HEK293 (cell line): ENCODE results near the gene KDSR.
A peak's percentile ranks its signal among the peaks of the same experiment; 100 is the strongest.

ENCODE experiments used
- CTCF ChIA-PET: fragments of 350-600 bp; formaldehyde crosslinking; extraction: SDS; loops from one replicate; lab custom pipeline; 2021; ENCODE audit warnings: antibody characterized with exemption; lab: Yijun Ruan, JAX
- POLR2A ChIA-PET: fragments of 300-600 bp; formaldehyde crosslinking; extraction: SDS; loops from one replicate; lab custom pipeline; 2020; ENCODE audit warnings: antibody characterized with exemption, inconsistent platforms; lab: Yijun Ruan, JAX
- H3K27ac ChIP-seq: fragments of 200-500 bp; sonication (Bioruptor generic); 2 replicates; pipeline ENCODE4 v1.5.1; 2014; ENCODE audit warnings: low read depth, low read length, control low read depth, inconsistent platforms; ENCODE audit errors: extremely low read depth
- H3K36me3 ChIP-seq, 2 experiments: fragments of 200-500 bp in 1 of 2; sonication (Bioruptor generic) in 1 of 2; 1 replicate in 1 of 2; 2 replicates in 1 of 2; pipeline ENCODE4 v1.5.1; 2014 to 2017; ENCODE audit warnings: inconsistent platforms in 2 of 2, low read length in 2 of 2; ENCODE audit not compliant: control insufficient read depth in 2 of 2, insufficient read depth in 1 of 2
- H3K4me1 ChIP-seq: fragments of 200-500 bp; sonication (Bioruptor generic); 2 replicates; pipeline ENCODE4 v1.5.1; 2014; ENCODE audit warnings: mild to moderate bottlenecking, low read length, inconsistent platforms; ENCODE audit not compliant: control insufficient read depth, insufficient read depth
- H3K4me3 ChIP-seq: 2 replicates; pipeline ENCODE4 v1.5.1; 2011; ENCODE audit warnings: low read depth, mild to moderate bottlenecking, control low read depth, low read length, moderate library complexity
- H3K9me3 ChIP-seq: fragments of 200-500 bp; sonication (Bioruptor generic); 2 replicates; pipeline ENCODE4 v1.5.1; 2014; ENCODE audit warnings: low read depth, low read length, inconsistent platforms; ENCODE audit not compliant: control insufficient read depth, insufficient read depth
- ELK4 ChIP-seq: IDR thresholded peaks from 2 replicates; pipeline ENCODE4 v1.6.1; 2011; ENCODE audit warnings: mild to moderate bottlenecking, low read depth, low read length, borderline replicate concordance
- IKZF3 ChIP-seq: fragments of 450-650 bp; IDR thresholded peaks from 2 replicates; pipeline ENCODE4 v1.5.0; 2018; ENCODE audit warnings: missing biosample characterization, mild to moderate bottlenecking, missing genetic modification characterization, moderate library complexity
- PBX3 ChIP-seq: sonication (generic); formaldehyde crosslinking; IDR thresholded peaks from 2 replicates; pipeline ENCODE4 v1.8.1; 2022; ENCODE audit warnings: mild to moderate bottlenecking, moderate library complexity, missing genetic modification reagents
- PRDM1 ChIP-seq: fragments of 450-650 bp; formaldehyde crosslinking; IDR thresholded peaks from 2 replicates; pipeline ENCODE4; 2016; ENCODE audit warnings: missing biosample characterization, missing genetic modification characterization
- REPIN1 ChIP-seq: fragments of 450-650 bp; formaldehyde crosslinking; IDR thresholded peaks from 2 replicates; pipeline ENCODE4 v1.5.1; 2017; ENCODE audit warnings: missing biosample characterization, missing genetic modification characterization, low read depth
- TCF7L2 ChIP-seq: IDR thresholded peaks from 2 replicates; pipeline ENCODE4 v1.6.1; 2011; ENCODE audit warnings: low read depth, mild to moderate bottlenecking, inconsistent platforms, low read length, moderate library complexity, borderline replicate concordance
- ZBTB21 ChIP-seq: fragments of 450-650 bp; formaldehyde crosslinking; IDR thresholded peaks from 2 replicates; pipeline ENCODE4 v1.5.1; 2017; ENCODE audit warnings: missing biosample characterization, missing genetic modification characterization
- ZBTB6 ChIP-seq: fragments of 450-650 bp; formaldehyde crosslinking; IDR thresholded peaks from 2 replicates; pipeline ENCODE4 v1.5.1; 2017; ENCODE audit warnings: missing biosample characterization, missing genetic modification characterization
- ZEB2 ChIP-seq: fragments of 450-650 bp; formaldehyde crosslinking; IDR thresholded peaks from 2 replicates; pipeline ENCODE4 v1.5.1; 2016; ENCODE audit warnings: missing biosample characterization, missing genetic modification characterization
- ZFP69B ChIP-seq: fragments of 450-650 bp; formaldehyde crosslinking; IDR thresholded peaks from 2 replicates; pipeline ENCODE4 v1.5.1; 2016; ENCODE audit warnings: missing biosample characterization, missing genetic modification characterization
- ZNF146 ChIP-seq: fragments of 450-650 bp; formaldehyde crosslinking; IDR thresholded peaks from 2 replicates; pipeline ENCODE4 v1.5.1; 2016; ENCODE audit warnings: missing biosample characterization, missing genetic modification characterization
- ZNF169 ChIP-seq: fragments of 450-650 bp; formaldehyde crosslinking; IDR thresholded peaks from 2 replicates; pipeline ENCODE4 v1.5.1; 2016; ENCODE audit warnings: missing biosample characterization, missing genetic modification characterization
- ZNF2 ChIP-seq: fragments of 450-650 bp; formaldehyde crosslinking; IDR thresholded peaks from 2 replicates; pipeline ENCODE4 v1.5.1; 2016; ENCODE audit warnings: missing biosample characterization, missing genetic modification characterization
- ZNF239 ChIP-seq: fragments of 450-650 bp; formaldehyde crosslinking; IDR thresholded peaks from 2 replicates; pipeline ENCODE4 v1.5.1; 2016; ENCODE audit warnings: missing biosample characterization, missing genetic modification characterization
- ZNF302 ChIP-seq: fragments of 450-650 bp; formaldehyde crosslinking; IDR thresholded peaks from 2 replicates; pipeline ENCODE4 v1.5.1; 2016; ENCODE audit warnings: missing biosample characterization, missing genetic modification characterization, low read depth
- ZNF366 ChIP-seq: fragments of 450-650 bp; formaldehyde crosslinking; conservative IDR thresholded peaks from 2 replicates; pipeline ENCODE4 v1.5.1; 2016; ENCODE audit warnings: missing biosample characterization, missing genetic modification characterization
- ZNF426 ChIP-seq: fragments of 450-650 bp; formaldehyde crosslinking; IDR thresholded peaks from 2 replicates; pipeline ENCODE4 v1.5.1; 2017; ENCODE audit warnings: missing biosample characterization, missing genetic modification characterization, mild to moderate bottlenecking, inconsistent platforms, moderate library complexity
- ZNF544 ChIP-seq: fragments of 450-650 bp; formaldehyde crosslinking; IDR thresholded peaks from 2 replicates; pipeline ENCODE4 v1.5.0; 2017; ENCODE audit warnings: missing biosample characterization, missing genetic modification characterization
- ZNF548 ChIP-seq: fragments of 450-650 bp; formaldehyde crosslinking; IDR thresholded peaks from 2 replicates; pipeline ENCODE4 v1.5.1; 2016; ENCODE audit warnings: missing biosample characterization, missing genetic modification characterization
- ZNF555 ChIP-seq: fragments of 450-650 bp; formaldehyde crosslinking; conservative IDR thresholded peaks from 2 replicates; pipeline ENCODE4 v1.5.1; 2017; ENCODE audit warnings: missing biosample characterization, mild to moderate bottlenecking, missing genetic modification characterization, inconsistent platforms
- ZNF600 ChIP-seq: fragments of 450-650 bp; formaldehyde crosslinking; IDR thresholded peaks from 2 replicates; pipeline ENCODE4 v1.5.1; 2016; ENCODE audit warnings: missing biosample characterization, missing genetic modification characterization
- ZNF610 ChIP-seq: fragments of 450-650 bp; formaldehyde crosslinking; IDR thresholded peaks from 2 replicates; pipeline ENCODE4 v1.5.1; 2016; ENCODE audit warnings: missing biosample characterization, missing genetic modification characterization, borderline replicate concordance
- ZNF624 ChIP-seq: fragments of 450-650 bp; formaldehyde crosslinking; IDR thresholded peaks from 2 replicates; pipeline ENCODE4 v1.5.1; 2017; ENCODE audit warnings: missing biosample characterization, missing genetic modification characterization
- ZNF639 ChIP-seq: fragments of 450-650 bp; formaldehyde crosslinking; IDR thresholded peaks from 2 replicates; pipeline ENCODE4 v1.5.1; 2016; ENCODE audit warnings: missing biosample characterization, missing genetic modification characterization
- ZNF677 ChIP-seq: fragments of 450-650 bp; IDR thresholded peaks from 2 replicates; pipeline ENCODE4 v1.5.0; 2018; ENCODE audit warnings: missing biosample characterization, mild to moderate bottlenecking, missing genetic modification characterization, moderate library complexity
- ZNF701 ChIP-seq: fragments of 450-650 bp; formaldehyde crosslinking; IDR thresholded peaks from 2 replicates; pipeline ENCODE4 v1.5.1; 2016; ENCODE audit warnings: missing biosample characterization, missing genetic modification characterization
- ZNF785 ChIP-seq: fragments of 450-650 bp; formaldehyde crosslinking; IDR thresholded peaks from 2 replicates; pipeline ENCODE4 v1.5.1; 2016; ENCODE audit warnings: missing biosample characterization, missing genetic modification characterization
- ZNF830 ChIP-seq: fragments of 450-650 bp; IDR thresholded peaks from 2 replicates; pipeline ENCODE4 v1.5.0; 2018; ENCODE audit warnings: missing biosample characterization, missing genetic modification characterization, low read depth, mild to moderate bottlenecking, moderate library complexity
- ZSCAN18 ChIP-seq: fragments of 450-650 bp; formaldehyde crosslinking; IDR thresholded peaks from 2 replicates; pipeline ENCODE4 v1.5.1; 2016; ENCODE audit warnings: missing biosample characterization, missing genetic modification characterization
- ZSCAN30 ChIP-seq: fragments of 450-650 bp; IDR thresholded peaks from 2 replicates; pipeline ENCODE4 v1.5.1; 2018; ENCODE audit warnings: missing biosample characterization, mild to moderate bottlenecking, missing genetic modification characterization, moderate library complexity
- ZXDB ChIP-seq: fragments of 450-650 bp; formaldehyde crosslinking; IDR thresholded peaks from 2 replicates; pipeline ENCODE4 v1.5.1; 2016; ENCODE audit warnings: missing biosample characterization, missing genetic modification characterization

Gene KDSR

GRCh38 chr18:63320975-63321265, 46.1 kb downstream of the KDSR start (continued):
- TF ChIP-seq ZNF785 (no peak), ZNF600 (tag by site-specific recombination) (no peak), ZNF548 (no peak), ZNF426 (no peak), ZNF2 (tag by site-specific recombination) (no peak), REPIN1 (tag by site-specific recombination) (no peak), ZEB2 (tag by site-specific recombination) (no peak), ZNF544 (tag by site-specific recombination) (no peak), ZXDB (peak; percentile 7; the same call in 1 of the 2 replicates), ZSCAN18 (tag by site-specific recombination) (no peak)

- no peaks in the 10 kb centered on the region for H3K9me3 ChIP-seq
- ChIA-PET CTCF (interaction anchor here (0.6 to 1.5 kb wide), 5 partner anchors 20 to 304 kb away, joined by 3 to 7 read pairs (median 3); no protein-coding TSS in a partner anchor), POLR2A (no interaction called here)
- H3K36me3 ChIP-seq: no peaks in the 10 kb centered on the region
- H3K4me3 ChIP-seq: peak overlapping the region; percentile 54
- peak overlapping the region; percentile 88; the same call in 1 of the 2 replicates for H3K27ac ChIP-seq
- H3K4me1 ChIP-seq: peaks cover 23% of the 10 kb centered on the region; the same call in 1 of the 2 replicates
- no peak for TF ChIP-seq ZNF624 (tag by site-specific recombination)
- TF ChIP-seq ZBTB6 (tag by site-specific recombination): no peak
- no peak for TF ChIP-seq ZNF677 (tag by site-specific recombination)
- TF ChIP-seq ZNF639: no peak
- TF ChIP-seq PRDM1 (tag by site-specific recombination): no peak
- no peak for TF ChIP-seq ZNF302 (tag by site-specific recombination)
- TF ChIP-seq ZSCAN30 (tag by site-specific recombination): peak; percentile 28; the same call in 1 of the 2 replicates
- no peak for TF ChIP-seq PBX3 (CRISPR knock-in tag)
- no peak for TF ChIP-seq TCF7L2
- TF ChIP-seq ZNF548: no peak
- TF ChIP-seq ZNF610 (tag by site-specific recombination): no peak
- TF ChIP-seq ZNF701 (tag by site-specific recombination): no peak
- no peak for TF ChIP-seq ELK4
- no peak for TF ChIP-seq ZNF169 (tag by site-specific recombination)
- no peak for TF ChIP-seq ZNF366 (tag by site-specific recombination)
- no peak for TF ChIP-seq ZNF555
- TF ChIP-seq ZNF146: no peak
- TF ChIP-seq ZNF239: no peak
- TF ChIP-seq ZBTB21 (tag by site-specific recombination): no peak
- TF ChIP-seq ZNF830 (tag by site-specific recombination): no peak
- no peak for TF ChIP-seq IKZF3 (tag by site-specific recombination)
- no peak for TF ChIP-seq ZFP69B (tag by site-specific recombination)
Observed at GRCh38 chr18:63320123-63320974, 46.7 kb downstream of the KDSR start.
